Activated CD4-positive, CD25-positive, alpha-beta regulatory T cell (primary cell): Measurements from ENCODE around the gene HNRNPF.

Experiments
- DNase-seq, 4 experiments: peaks; one replicate each; lab custom pipeline; 2025; lab: John Stamatoyannopoulos, UW

Gene HNRNPF

GRCh38 chr10:43421201-43421507 is 12.2 kb upstream of the HNRNPF start:
- DNase-seq = no peak

DNA sequence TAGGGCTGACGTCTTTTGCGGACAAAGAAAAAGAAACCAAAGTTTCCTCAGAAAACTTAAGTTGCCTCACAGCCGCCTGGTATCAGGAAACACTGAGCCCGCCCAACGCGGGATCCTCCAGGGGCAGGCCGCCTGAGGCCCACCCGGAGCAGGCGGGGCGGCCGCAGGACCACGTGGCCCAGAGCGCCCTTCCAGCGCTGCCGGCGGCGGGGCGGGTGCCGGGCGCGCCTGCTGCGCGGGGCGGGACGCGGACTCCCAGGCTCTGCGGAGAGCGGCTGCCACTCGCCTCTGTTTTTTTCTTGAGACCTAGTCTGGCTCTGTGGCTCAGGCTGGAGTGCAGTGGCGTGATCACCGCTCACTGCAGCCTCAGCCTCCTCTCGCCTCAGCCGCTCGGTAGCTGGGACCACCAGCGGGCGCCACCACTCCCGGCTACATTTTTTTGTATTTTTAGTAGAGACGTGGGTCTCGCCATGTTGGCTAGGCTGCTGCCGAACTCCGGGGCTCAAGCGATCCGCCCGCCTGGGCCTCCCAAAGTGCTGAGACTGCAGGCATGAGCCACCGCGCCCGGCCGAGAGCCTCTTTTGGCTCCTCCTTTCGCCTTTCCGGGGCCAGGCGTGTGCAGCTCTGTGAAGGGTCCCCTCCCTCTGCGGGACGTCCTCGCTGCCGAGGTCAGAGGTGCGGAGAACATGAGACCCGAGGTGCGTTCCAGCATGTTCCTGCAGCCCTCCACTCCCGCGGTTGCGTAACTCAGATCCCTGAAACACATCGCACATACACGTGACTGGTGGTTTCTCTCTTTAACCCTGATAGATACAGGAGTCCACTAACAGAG is 11.6 kb upstream of the HNRNPF start:
- DNase-seq = peak; percentile 45 to 55 (median 50)

GRCh38 chr10:43419997-43420368 is 11.0 kb upstream of the HNRNPF start:
- no peak for DNase-seq

DNA sequence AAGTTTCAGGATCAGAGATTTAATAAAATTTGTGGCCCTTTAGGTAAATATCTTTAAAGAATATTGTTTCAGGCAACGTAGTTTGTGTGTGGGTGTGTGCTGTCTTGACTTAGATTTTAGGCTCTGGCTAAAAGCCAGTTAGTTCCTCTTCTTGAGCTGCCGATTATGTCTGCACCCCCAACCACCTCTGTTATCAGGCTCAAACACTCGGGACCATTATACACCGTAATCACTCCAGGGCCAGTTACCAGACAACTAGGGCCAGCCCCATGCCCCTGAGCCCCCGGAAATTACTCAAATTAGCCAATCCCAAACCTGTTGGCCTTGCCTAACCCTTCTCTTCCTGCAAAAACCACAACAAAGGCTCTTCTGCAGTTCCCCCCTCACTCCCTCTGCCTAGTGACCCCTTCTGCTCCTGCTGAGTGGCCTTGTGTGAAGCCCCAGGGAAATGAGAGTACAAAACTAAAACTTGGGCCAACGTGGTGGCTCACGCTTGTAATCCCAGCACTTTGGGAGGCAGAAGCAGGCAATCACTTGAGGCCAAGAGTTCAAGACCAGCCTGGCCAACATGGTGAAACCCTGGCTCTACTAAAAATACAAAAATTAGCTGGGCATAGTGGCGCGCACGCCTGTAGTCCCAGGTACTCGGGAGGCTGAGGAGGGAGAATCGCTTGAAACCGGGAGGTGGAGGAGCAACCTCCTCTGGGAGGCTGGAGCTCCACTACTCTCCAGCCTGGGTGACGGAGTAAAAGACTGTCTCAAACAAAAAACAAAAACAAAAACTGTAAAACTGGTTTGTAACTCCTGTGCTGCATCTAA is 9.2 kb upstream of the HNRNPF start:
- DNase-seq = no peak

DNA sequence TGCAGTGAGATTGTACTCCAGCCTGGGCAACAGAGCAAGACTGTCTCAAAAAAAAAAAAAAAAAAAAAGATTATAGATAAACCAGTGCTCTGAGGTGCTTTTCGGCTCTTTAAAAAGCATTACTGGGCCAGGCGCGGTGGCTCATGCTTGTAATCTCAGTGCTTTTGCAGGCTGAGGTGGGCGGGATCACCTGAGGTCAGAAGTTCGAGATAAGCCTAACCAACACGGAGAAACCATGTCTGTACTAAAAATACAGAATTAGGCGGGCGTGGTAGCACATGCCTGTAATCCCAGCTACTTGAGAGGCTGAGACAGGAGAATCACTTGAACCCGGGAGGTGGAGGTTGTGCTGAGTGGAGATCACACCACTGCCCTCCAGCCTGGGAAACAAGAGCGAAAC is 6.6 kb upstream of the HNRNPF start:
- DNase-seq = no peak

DNA sequence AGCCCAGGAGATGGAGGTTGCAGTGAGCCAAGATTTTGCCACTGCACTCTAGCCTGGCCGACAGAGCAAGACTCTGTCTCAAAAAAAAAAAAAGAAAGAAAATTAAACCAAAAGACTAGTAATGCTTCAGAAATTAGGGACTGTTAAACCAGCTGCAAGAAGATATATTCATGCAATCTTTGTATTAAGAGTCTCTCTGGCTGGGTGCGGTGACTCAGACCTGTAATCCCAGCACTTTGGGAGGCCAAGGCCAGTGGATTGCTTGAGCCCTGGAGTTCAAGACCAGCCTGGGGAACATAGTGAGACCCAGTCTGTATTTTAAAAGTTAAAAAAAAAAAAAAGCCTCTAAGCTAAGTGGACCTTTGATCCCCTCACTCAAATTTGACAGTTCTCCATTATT is 2.5 kb upstream of the HNRNPF start:
- no peak for DNase-seq

DNA sequence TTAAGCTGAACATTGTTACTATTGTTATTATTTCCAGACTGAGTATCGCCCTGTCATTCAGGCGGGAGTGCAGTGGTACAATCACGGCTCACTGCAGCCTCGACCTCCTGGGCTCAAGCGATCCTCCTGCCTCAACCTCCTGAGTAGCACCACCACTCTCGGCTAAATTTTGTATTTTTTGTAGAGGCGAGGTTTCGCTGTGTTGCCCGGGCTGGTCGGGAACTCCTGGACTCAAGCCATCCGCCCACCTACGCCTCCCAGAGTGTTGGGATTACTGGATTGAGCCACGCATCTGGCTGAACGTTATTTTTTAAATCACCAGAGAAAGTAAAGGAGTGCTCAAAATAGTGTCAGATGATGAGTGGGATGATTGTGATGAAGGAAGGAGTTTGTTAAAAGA is 1.4 kb upstream of the HNRNPF start:
- no peak for DNase-seq

- DNase-seq = peak; percentile 18 to 39 (median 23)
Measured at GRCh38 chr10:43409385-43410109, 561 bp upstream of the HNRNPF start.

- peak in 2 of 4 experiments; percentile 32 to 44 for DNase-seq
Measured at GRCh38 chr10:43408331-43408709, 666 bp downstream of the HNRNPF start.

DNA sequence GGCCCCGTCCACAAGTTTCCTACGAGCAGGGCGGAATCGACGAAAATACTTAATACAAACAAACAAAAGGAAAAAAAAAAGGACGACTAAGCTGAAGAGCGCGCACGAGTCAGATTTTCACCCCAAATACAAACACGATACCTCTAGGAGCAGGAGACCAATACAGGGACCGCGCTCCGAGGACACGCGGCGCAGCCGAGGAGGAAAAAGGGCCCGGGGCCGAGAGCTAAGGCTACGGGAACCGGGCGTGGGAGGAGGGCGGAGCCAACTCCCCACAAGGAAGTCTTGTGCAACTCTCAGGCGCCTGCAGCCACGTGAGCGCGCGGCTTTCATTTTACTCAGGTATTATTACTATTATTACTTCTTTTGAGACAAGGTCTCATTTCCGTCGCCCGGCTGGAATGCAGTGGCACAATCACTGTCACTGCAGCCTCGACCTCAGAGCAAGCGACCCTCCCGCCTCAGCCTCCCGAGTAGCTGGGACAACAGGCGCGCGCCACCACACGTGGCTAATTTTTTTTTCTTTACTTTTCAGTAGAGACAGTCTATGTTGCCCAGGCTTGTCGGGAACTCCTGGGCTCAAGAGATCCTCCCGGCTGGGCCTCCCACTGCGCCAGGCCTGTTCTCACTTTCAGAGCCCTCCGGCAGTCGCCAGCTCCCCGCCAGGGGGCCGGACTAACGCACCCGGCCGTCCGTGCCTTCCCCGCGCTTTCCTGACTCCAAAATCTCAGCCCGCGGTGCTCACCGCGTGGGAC is 1.2 kb downstream of the HNRNPF start:
- DNase-seq = peak; percentile 69 to 78 (median 70)

DNA sequence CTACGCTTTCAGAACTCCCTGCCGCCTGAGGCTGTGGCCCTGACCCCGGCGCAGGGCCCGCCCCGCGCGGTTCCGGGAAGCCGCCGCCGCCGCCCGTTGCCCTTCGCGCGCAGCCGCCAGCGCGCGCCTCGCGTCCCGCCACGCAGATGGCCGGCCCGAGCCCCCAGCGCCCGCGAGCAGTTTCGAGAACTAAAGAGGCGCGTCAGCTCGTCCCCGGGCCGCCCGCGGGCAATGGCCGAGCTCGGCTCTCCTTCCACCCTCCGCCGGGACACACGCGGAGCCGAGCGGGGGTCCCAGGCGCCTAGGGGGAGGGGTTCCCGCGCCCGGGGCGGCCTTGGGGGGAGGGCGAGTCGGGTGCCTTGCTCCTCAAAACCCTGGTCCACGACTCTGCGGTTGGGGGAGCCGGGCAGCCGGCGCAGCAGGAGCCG is 1.8 kb downstream of the HNRNPF start:
- peak; percentile 24 to 40 (median 38) for DNase-seq

- DNase-seq = no peak
Measured at GRCh38 chr10:43404704-43405084, 4.3 kb downstream of the HNRNPF start.

- DNase-seq = no peak
Measured at GRCh38 chr10:43403911-43404703, 4.9 kb downstream of the HNRNPF start.

DNA sequence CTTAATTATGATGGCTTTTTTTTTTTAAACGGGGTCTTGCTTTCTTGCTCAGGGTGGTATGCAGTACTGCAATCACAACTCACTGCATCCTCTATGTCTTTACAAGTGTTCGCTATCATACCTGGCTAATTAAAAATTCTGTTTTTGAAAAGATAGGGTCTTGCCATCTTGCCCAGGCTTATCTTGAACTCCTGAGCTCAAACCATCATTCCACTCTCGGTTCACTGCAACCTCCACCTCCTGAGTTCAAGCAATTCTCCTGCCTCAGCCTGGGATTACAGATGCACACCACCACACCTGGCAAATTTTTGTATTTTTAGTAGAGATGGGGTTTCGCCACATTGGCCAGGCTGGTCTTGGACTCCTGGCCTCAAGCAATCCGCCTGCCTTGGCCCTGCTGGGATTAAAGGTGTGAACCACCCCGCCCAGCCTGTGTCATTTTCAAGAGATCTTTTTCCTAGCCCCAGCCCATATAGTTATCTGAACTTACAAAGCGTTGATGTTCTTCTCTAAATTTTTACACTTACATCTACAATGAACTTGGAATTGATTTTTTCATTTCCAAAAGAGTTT is 6.0 kb downstream of the HNRNPF start:
- DNase-seq = no peak

DNA sequence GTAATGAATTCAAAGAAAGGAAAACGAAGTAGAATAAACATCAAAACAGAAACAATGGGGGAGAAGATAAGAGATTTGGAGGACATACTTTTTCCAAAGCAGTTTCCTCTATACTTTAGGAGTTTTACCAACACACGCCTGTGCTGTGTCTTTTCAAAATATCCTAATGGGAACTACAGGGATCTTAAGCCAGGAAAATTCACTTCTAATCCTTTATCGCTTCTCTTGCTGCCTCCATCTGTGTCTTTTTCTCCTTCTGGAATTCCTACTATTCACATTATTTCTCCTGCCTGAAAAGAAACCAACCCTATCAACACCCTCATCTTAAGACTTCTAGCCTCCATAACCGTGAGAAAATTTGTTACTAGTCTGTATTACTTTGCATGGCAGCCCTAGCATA is 6.8 kb downstream of the HNRNPF start:
- no peak for DNase-seq

DNA sequence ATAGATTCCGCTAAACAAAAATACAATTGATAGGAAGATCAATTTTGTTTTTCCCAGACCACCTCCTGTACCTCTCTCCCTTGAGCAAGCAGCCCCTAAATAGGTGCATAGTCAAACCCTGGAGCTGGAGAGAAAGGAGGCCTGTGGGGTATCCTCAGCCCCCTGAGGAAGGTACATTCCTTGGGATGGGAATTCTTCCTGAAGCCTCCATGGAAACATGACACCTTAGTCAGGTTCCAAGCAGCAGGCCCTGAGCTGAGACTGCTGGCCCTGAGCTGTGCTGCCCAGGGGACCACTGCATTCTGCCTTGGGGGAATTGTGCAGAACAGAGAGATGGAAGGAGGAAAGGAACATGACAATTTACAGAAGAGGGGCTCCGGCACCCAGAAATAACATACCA is 7.4 kb downstream of the HNRNPF start:
- DNase-seq = no peak

GRCh38 chr10:43399320-43400310 is 9.4 kb downstream of the HNRNPF start:
- no peak for DNase-seq

GRCh38 chr10:43398939-43399319 is 10.1 kb downstream of the HNRNPF start:
- DNase-seq = no peak

DNA sequence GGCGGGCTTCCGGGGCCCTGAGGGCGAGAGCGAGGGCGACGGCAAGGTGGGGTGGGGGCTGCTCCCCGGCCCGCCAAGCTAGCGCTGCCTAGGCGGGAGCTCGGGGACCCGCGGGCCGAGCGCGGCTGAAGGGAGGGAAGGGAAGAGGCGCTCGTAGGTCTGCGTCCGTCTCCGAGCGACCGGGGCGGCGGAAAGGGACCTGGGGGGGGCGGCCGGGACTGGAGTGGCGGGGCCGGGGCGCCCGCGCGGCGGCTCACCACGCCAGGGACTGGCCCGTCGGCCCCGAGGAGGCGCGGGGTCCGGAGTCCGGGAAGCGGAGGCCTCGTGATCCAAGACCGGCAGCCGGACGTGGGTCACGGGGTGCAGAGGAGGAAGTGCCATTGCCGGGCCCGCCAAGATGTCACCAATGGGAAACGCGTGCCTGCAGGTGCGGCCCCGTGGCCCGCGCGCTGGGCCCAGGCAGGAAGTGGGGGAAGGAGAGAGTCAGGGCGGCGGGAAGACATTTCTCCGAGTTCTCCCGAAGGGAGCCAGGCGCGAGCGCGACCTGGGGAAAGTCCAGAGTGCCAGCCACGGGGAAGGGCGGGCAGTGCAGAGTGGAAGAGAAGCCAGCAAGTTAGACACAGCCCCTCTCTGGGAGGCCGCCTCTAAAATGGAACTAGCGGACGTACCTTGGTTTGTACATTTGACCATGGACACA is 11.9 kb downstream of the HNRNPF start:
- DNase-seq = peak; percentile 40 to 58 (median 57)
